KMS-11 (cell line): Measurements from ENCODE around the gene EOLA1.
"Not testable (repeated sequence)": the region's sequence is repeated elsewhere in the genome, so short reads cannot be mapped to it uniquely, and the experiment has no call there.

Source experiments
- H2AFZ ChIP-seq: fragments of 200-600 bp; sonication (generic); 2 replicates; pipeline ENCODE4 v1.6.1; 2016; ENCODE audit warnings: antibody characterized with exemption, mixed run types, low read depth
- H3K27ac ChIP-seq: fragments of 200-600 bp; sonication (generic); 2 replicates; pipeline ENCODE4 v1.6.1; 2016; ENCODE audit warnings: mild to moderate bottlenecking, mixed run types
- H3K27me3 ChIP-seq: fragments of 200-600 bp; sonication (generic); 2 replicates; pipeline ENCODE4 v1.6.1; 2017; ENCODE audit warnings: mild to moderate bottlenecking, low read depth, mixed run types, moderate library complexity; ENCODE audit not compliant: insufficient read depth
- H3K36me3 ChIP-seq: fragments of 200-600 bp; sonication (generic); 2 replicates; pipeline ENCODE4 v1.6.1; 2017; ENCODE audit warnings: mild to moderate bottlenecking, mixed run types; ENCODE audit not compliant: insufficient read depth
- H3K4me1 ChIP-seq: fragments of 200-600 bp; sonication (generic); 2 replicates; pipeline ENCODE4 v1.6.1; 2016; ENCODE audit warnings: mild to moderate bottlenecking, low read depth, mixed run types; ENCODE audit not compliant: poor library complexity, severe bottlenecking
- H3K4me2 ChIP-seq: fragments of 200-600 bp; sonication (generic); 2 replicates; pipeline ENCODE4 v1.7.0; 2016; ENCODE audit warnings: mild to moderate bottlenecking, mixed run types
- H3K4me3 ChIP-seq: fragments of 200-600 bp; sonication (generic); IDR thresholded peaks from 2 replicates; pipeline ENCODE4 v1.6.1; 2017; ENCODE audit warnings: low read depth, low read length, mixed read lengths; ENCODE audit not compliant: insufficient read depth
- H3K79me2 ChIP-seq: fragments of 200-600 bp; sonication (generic); 2 replicates; pipeline ENCODE4 v1.6.1; 2016; ENCODE audit warnings: low read depth, mixed run types; ENCODE audit not compliant: insufficient read depth
- H3K9ac ChIP-seq: fragments of 200-600 bp; sonication (generic); 2 replicates; pipeline ENCODE4 v1.6.1; 2016; ENCODE audit warnings: mild to moderate bottlenecking, mixed run types
- H4K20me1 ChIP-seq: fragments of 200-600 bp; sonication (generic); 2 replicates; pipeline ENCODE4 v1.6.1; 2016; ENCODE audit warnings: mild to moderate bottlenecking, mixed run types; ENCODE audit not compliant: insufficient read depth
- CTCF ChIP-seq: fragments of 200-600 bp; sonication (generic); conservative IDR thresholded peaks from 2 replicates; pipeline ENCODE4 v1.6.1; 2017; ENCODE audit warnings: low read depth, mild to moderate bottlenecking, antibody characterized with exemption, low read length, moderate library complexity, mixed read lengths

Gene EOLA1

GRCh38 chrX:149539283-149540130, 1.3 kb upstream of the EOLA1 start:
- H2AFZ ChIP-seq = no peak overlapping the region; the same call in 1 of the 2 replicates
- H3K27ac ChIP-seq = peak overlapping the region; percentile 43; the same call in 1 of the 2 replicates

GRCh38 chrX:149540131-149540620, 636 bp upstream of the EOLA1 start:
- H3K4me2 ChIP-seq = no peak overlapping the region
- H3K9ac ChIP-seq = peak overlapping the region; percentile 89
- H2AFZ ChIP-seq = no peak overlapping the region

More at GRCh38 chrX:149539283-149540130, 1.3 kb upstream of the EOLA1 start:
- H4K20me1 ChIP-seq = no peaks in the 10 kb centered on the region
- no peaks in the 10 kb centered on the region for H3K4me1 ChIP-seq
- H3K36me3 ChIP-seq = no peaks in the 10 kb centered on the region
- H3K27me3 ChIP-seq = no peaks in the 10 kb centered on the region
- H3K79me2 ChIP-seq = peaks cover 5% of the 10 kb centered on the region; the same call in 1 of the 2 replicates
- H3K9ac ChIP-seq = no peak overlapping the region
- 0 out of 2 replicates have a peak overlapping the region, but pooled peaks have one; percentile 45 for H3K4me2 ChIP-seq
- H3K4me3 ChIP-seq = no peak overlapping the region
- TF ChIP-seq CTCF = no peak

GRCh38 chrX:149541521-149542047, 772 bp downstream of the EOLA1 start:
- peak overlapping the region; percentile 84 for H3K4me2 ChIP-seq
- H3K27me3 ChIP-seq = no peaks in the 10 kb centered on the region
- TF ChIP-seq CTCF = no peak
- peak overlapping the region; percentile 69; the same call in 1 of the 2 replicates for H2AFZ ChIP-seq
- peaks cover 5% of the 10 kb centered on the region; the same call in 1 of the 2 replicates for H3K79me2 ChIP-seq
- H3K9ac ChIP-seq = peak overlapping the region; percentile 89
- H3K4me3 ChIP-seq = no peak overlapping the region
- no peaks in the 10 kb centered on the region for H3K36me3 ChIP-seq
- peak overlapping the region; percentile 93 for H3K27ac ChIP-seq
- no peaks in the 10 kb centered on the region for H3K4me1 ChIP-seq
- H4K20me1 ChIP-seq = no peaks in the 10 kb centered on the region

More at GRCh38 chrX:149540131-149540620, 636 bp upstream of the EOLA1 start:
- peaks cover 5% of the 10 kb centered on the region; the same call in 1 of the 2 replicates for H3K79me2 ChIP-seq
- no peaks in the 10 kb centered on the region for H3K36me3 ChIP-seq
- no peak overlapping the region for H3K4me3 ChIP-seq
- no peak for TF ChIP-seq CTCF
- no peaks in the 10 kb centered on the region for H3K4me1 ChIP-seq
- H3K27ac ChIP-seq = peak overlapping the region; percentile 93
- no peaks in the 10 kb centered on the region for H3K27me3 ChIP-seq
- H4K20me1 ChIP-seq = no peaks in the 10 kb centered on the region

GRCh38 chrX:149545545-149546543, 5.0 kb downstream of the EOLA1 start:
- not testable (repeated sequence) for H3K4me3 ChIP-seq, H3K27me3 ChIP-seq, H2AFZ ChIP-seq, H3K79me2 ChIP-seq, H3K4me2 ChIP-seq, H3K36me3 ChIP-seq, H3K27ac ChIP-seq, H3K4me1 ChIP-seq, H4K20me1 ChIP-seq, H3K9ac ChIP-seq

GRCh38 chrX:149546962-149547361, 6.2 kb downstream of the EOLA1 start:
- H2AFZ ChIP-seq, H3K27ac ChIP-seq, H3K4me1 ChIP-seq, H3K9ac ChIP-seq, H3K36me3 ChIP-seq, H3K79me2 ChIP-seq, H3K4me3 ChIP-seq, H3K27me3 ChIP-seq, H4K20me1 ChIP-seq, H3K4me2 ChIP-seq: not testable (repeated sequence)

- not testable (repeated sequence) for H3K9ac ChIP-seq, H3K4me2 ChIP-seq, H3K27ac ChIP-seq, H2AFZ ChIP-seq, H3K27me3 ChIP-seq, H3K79me2 ChIP-seq, H3K36me3 ChIP-seq, H4K20me1 ChIP-seq, H3K4me1 ChIP-seq, H3K4me3 ChIP-seq
Observed at GRCh38 chrX:149547782-149548181, 7.0 kb downstream of the EOLA1 start.

GRCh38 chrX:149549701-149550100, 8.9 kb downstream of the EOLA1 start, which contains the start of gene HSFX3:
TSS of gene HSFX3 (minus strand) at chrX:149549924. CDS start at chrX:149549852, 72 bp downstream.
- not testable (repeated sequence) for H3K4me1 ChIP-seq, H4K20me1 ChIP-seq, H3K27ac ChIP-seq, H3K79me2 ChIP-seq, H3K9ac ChIP-seq, H3K27me3 ChIP-seq, H3K4me3 ChIP-seq, H2AFZ ChIP-seq, H3K36me3 ChIP-seq, H3K4me2 ChIP-seq
